GM19455 (cell line): Measurements from ENCODE around the gene CHEK2.
"Not testable (repeated sequence)": the region's sequence is repeated elsewhere in the genome, so short reads cannot be mapped to it uniquely, and the experiment has no call there.

Experiments
- ATAC-seq: cut with Tn5 transposase; IDR thresholded peaks from one replicate; pipeline ENCODE4 v1.9.1; 2021; ENCODE audit not compliant: unreplicated experiment

Gene CHEK2

GRCh38 chr22:28693041-28693760, 48.4 kb downstream of the CHEK2 start:
- ATAC-seq, result not testable (repeated sequence)

- ATAC-seq, result not testable (repeated sequence)
Measured at GRCh38 chr22:28689796-28690195, 51.8 kb downstream of the CHEK2 start.

- not testable (repeated sequence) for ATAC-seq
Measured at GRCh38 chr22:28682966-28683365, 58.7 kb downstream of the CHEK2 start.

- not testable (repeated sequence) for ATAC-seq
Measured at GRCh38 chr22:28680813-28681490, 60.7 kb downstream of the CHEK2 start.

GRCh38 chr22:28679611-28680287, 61.9 kb downstream of the CHEK2 start, which contains the start of gene TTC28:
TTC28 (minus strand) TSS chr22:28679840; CDS start chr22:28679723, 117 bp downstream.
- not testable (repeated sequence) for ATAC-seq

- ATAC-seq, result not testable (repeated sequence)
Measured at GRCh38 chr22:28678778-28679610, 62.6 kb downstream of the CHEK2 start.

GRCh38 chr22:28678170-28678569, 63.5 kb downstream of the CHEK2 start:
- ATAC-seq, result not testable (repeated sequence)

- no peak for ATAC-seq
Measured at GRCh38 chr22:28674121-28674563, 67.5 kb downstream of the CHEK2 start.

GRCh38 chr22:28670756-28671155, 70.9 kb downstream of the CHEK2 start:
- no peak for ATAC-seq

- ATAC-seq, result no peak
Measured at GRCh38 chr22:28670161-28670560, 71.5 kb downstream of the CHEK2 start.

- no peak for ATAC-seq
Measured at GRCh38 chr22:28669387-28669786, 72.2 kb downstream of the CHEK2 start.

- ATAC-seq, result not testable (repeated sequence)
Measured at GRCh38 chr22:28663569-28663942, 78.1 kb downstream of the CHEK2 start.

- ATAC-seq, result no peak
Measured at GRCh38 chr22:28658448-28658847, 83.2 kb downstream of the CHEK2 start.

GRCh38 chr22:28656181-28656580, 85.4 kb downstream of the CHEK2 start:
- no peak for ATAC-seq

GRCh38 chr22:28650463-28650862, 91.2 kb downstream of the CHEK2 start:
- no peak for ATAC-seq

- ATAC-seq, result no peak
Measured at GRCh38 chr22:28648792-28649191, 92.8 kb downstream of the CHEK2 start.

- ATAC-seq, result no peak
Measured at GRCh38 chr22:28647216-28647615, 94.4 kb downstream of the CHEK2 start.

- ATAC-seq, result no peak
Measured at GRCh38 chr22:28639321-28639720, 102.3 kb downstream of the CHEK2 start.
